ENCODE results near the gene NHERF2. TPM values are rescaled to one million over a fixed set of nuclear protein-coding genes. Genes with fewer than 3 reads are reported as not detected.
A peak's percentile ranks its signal among the peaks of the same experiment; 100 is the strongest.

Gene NHERF2
- total and polyA plus RNA-seq, 2 experiments from 2014 or later: 12.0 to 16.5 TPM

DNA sequence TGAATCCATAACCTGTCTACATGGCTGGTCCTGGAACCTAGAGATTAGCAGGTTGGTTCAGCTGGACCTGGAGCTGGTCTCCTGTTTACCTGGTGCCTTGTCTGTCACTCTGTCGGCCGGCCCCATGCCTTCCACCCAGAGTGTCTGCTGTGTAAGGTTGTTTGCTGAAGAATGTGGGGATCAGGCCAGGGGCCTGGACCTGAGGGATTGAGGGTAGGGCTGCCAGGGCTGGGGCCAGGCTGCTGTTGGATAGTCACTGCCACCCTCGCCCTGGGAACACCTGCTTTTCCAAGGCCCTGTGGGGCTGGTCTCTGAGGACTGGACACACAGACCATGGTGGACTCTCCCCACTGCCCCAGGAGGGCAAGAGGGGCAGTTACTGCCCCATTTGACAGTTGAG, 1.4 kb downstream of the NHERF2 start:
- H3K9me2 ChIP-seq (ENCODE audit: insufficient read depth): no peaks in the 10 kb centered on the region
- H3K9me3 Mint-ChIP-seq: no peaks in the 10 kb centered on the region
- no peaks in the 10 kb centered on the region for H3K36me3 ChIP-seq (ENCODE audit: insufficient read depth)
- H3K27ac ChIP-seq (ENCODE audit: low read depth): no peak overlapping the region
- peaks cover 5% of the 10 kb centered on the region; the same call in 1 of the 2 replicates for H3F3A ChIP-seq (replicated peaks; ENCODE audit: low read depth)
- H3K4me3 Mint-ChIP-seq: peak overlapping the region; percentile 81; the same call in 2 of the 3 replicates
- H3K27me3 Mint-ChIP-seq (ENCODE audit: insufficient read depth, low read depth, poor library complexity): peaks cover 9% of the 10 kb centered on the region
- ATAC-seq (no peak), DNase-seq (ENCODE audit: low spot score) (no peak)
- no peaks in the 10 kb centered on the region for H4K20me1 ChIP-seq (replicated peaks; ENCODE audit: insufficient read depth)
- peaks cover 36% of the 10 kb centered on the region for H3K27me3 ChIP-seq (ENCODE audit: insufficient read depth)
- no peak overlapping the region for H2AFZ ChIP-seq
- H3K79me2 ChIP-seq (replicated peaks; ENCODE audit: insufficient read depth): no peaks in the 10 kb centered on the region
- TF ChIP-seq EZH2 (IDR thresholded peaks at IDR 0.05; ENCODE audit: low read depth, unreplicated experiment) (no peak), JUNB (IDR thresholded peaks at IDR 0.05; ENCODE audit: unreplicated experiment) (no peak), EZH2phosphoT487 (IDR thresholded peaks at IDR 0.05; ENCODE audit: unreplicated experiment) (no peak), ZNF114 (CRISPR knock-in tag; IDR thresholded peaks at IDR 0.05) (no peak), STAT1 (IDR thresholded peaks at IDR 0.05; ENCODE audit: unreplicated experiment) (no peak)
- TF ChIP-seq, protein P1, sequence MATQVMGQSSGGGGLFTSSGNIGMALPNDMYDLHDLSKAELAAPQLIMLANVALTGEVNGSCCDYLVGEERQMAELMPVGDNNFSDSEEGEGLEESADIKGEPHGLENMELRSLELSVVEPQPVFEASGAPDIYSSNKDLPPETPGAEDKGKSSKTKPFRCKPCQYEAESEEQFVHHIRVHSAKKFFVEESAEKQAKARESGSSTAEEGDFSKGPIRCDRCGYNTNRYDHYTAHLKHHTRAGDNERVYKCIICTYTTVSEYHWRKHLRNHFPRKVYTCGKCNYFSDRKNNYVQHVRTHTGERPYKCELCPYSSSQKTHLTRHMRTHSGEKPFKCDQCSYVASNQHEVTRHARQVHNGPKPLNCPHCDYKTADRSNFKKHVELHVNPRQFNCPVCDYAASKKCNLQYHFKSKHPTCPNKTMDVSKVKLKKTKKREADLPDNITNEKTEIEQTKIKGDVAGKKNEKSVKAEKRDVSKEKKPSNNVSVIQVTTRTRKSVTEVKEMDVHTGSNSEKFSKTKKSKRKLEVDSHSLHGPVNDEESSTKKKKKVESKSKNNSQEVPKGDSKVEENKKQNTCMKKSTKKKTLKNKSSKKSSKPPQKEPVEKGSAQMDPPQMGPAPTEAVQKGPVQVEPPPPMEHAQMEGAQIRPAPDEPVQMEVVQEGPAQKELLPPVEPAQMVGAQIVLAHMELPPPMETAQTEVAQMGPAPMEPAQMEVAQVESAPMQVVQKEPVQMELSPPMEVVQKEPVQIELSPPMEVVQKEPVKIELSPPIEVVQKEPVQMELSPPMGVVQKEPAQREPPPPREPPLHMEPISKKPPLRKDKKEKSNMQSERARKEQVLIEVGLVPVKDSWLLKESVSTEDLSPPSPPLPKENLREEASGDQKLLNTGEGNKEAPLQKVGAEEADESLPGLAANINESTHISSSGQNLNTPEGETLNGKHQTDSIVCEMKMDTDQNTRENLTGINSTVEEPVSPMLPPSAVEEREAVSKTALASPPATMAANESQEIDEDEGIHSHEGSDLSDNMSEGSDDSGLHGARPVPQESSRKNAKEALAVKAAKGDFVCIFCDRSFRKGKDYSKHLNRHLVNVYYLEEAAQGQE (IDR thresholded peaks at IDR 0.05; ENCODE audit: unreplicated experiment): no peak
- H3K4me3 ChIP-seq: no peak overlapping the region; the same call in 1 of the 2 replicates
- H3K4me1 Mint-ChIP-seq: peaks cover 9% of the 10 kb centered on the region
- H3K4me2 ChIP-seq: no peak overlapping the region
- no peaks in the 10 kb centered on the region for H3K36me3 Mint-ChIP-seq (ENCODE audit: low read depth)
- no peaks in the 10 kb centered on the region; the same call in 1 of the 2 replicates for H3K4me1 ChIP-seq (ENCODE audit: insufficient read depth)
- H3K27ac Mint-ChIP-seq: no peak overlapping the region

DNA sequence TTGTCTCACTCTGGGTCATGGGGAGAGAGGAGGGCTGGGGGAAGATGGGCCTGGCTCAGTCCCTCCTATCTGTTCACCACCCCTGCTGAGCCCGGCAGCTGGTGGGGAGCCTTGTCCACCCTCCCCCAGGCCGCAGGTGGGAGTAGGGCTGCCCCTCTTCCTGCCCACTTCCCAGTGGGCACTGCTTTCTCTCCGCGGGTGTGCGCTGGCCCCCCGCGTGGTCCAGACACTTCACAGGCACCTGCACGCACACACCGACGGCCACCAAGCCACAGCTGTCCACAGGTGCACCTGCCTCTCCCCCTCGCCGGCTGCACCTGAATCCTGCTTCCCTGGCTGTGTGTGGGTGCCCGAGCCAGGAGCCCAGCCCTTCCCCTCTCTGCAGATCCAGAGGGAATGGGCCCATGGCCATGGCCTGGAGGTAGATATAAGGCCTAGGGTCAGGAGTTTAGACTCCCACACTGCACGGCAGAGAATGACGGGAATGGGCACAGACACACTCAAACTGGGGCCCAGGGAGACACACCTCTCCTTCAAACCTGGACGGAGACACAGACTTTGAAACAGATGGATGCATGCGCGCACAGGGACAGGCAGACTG, 2.0 kb downstream of the NHERF2 start:
- no peak overlapping the region for H3K4me2 ChIP-seq
- H3K27ac Mint-ChIP-seq: no peak overlapping the region
- H3K27me3 ChIP-seq (ENCODE audit: insufficient read depth): peaks cover 36% of the 10 kb centered on the region
- TF ChIP-seq NANOG (IDR thresholded peaks at IDR 0.05; ENCODE audit: borderline replicate concordance) (no peak), ZNF331 (CRISPR knock-in tag; IDR thresholded peaks at IDR 0.05; ENCODE audit: low read depth) (no peak), EZH2 (IDR thresholded peaks at IDR 0.05; ENCODE audit: low read depth, unreplicated experiment) (no peak), STAT1 (IDR thresholded peaks at IDR 0.05; ENCODE audit: unreplicated experiment) (no peak), JUNB (IDR thresholded peaks at IDR 0.05; ENCODE audit: unreplicated experiment) (no peak), POLR2AphosphoS5 (IDR thresholded peaks at IDR 0.05; ENCODE audit: low read depth) (no peak), EZH2phosphoT487 (IDR thresholded peaks at IDR 0.05; ENCODE audit: unreplicated experiment) (no peak), ZNF114 (CRISPR knock-in tag; IDR thresholded peaks at IDR 0.05) (no peak), CREB1 (CRISPR knock-in tag; IDR thresholded peaks at IDR 0.05; ENCODE audit: low read depth) (no peak)
- TF ChIP-seq, protein P1 (IDR thresholded peaks at IDR 0.05; ENCODE audit: unreplicated experiment): no peak
- TF ChIP-seq, protein P2, sequence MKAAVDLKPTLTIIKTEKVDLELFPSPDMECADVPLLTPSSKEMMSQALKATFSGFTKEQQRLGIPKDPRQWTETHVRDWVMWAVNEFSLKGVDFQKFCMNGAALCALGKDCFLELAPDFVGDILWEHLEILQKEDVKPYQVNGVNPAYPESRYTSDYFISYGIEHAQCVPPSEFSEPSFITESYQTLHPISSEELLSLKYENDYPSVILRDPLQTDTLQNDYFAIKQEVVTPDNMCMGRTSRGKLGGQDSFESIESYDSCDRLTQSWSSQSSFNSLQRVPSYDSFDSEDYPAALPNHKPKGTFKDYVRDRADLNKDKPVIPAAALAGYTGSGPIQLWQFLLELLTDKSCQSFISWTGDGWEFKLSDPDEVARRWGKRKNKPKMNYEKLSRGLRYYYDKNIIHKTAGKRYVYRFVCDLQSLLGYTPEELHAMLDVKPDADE (IDR thresholded peaks at IDR 0.05): no peak
- TF ChIP-seq, protein P3, sequence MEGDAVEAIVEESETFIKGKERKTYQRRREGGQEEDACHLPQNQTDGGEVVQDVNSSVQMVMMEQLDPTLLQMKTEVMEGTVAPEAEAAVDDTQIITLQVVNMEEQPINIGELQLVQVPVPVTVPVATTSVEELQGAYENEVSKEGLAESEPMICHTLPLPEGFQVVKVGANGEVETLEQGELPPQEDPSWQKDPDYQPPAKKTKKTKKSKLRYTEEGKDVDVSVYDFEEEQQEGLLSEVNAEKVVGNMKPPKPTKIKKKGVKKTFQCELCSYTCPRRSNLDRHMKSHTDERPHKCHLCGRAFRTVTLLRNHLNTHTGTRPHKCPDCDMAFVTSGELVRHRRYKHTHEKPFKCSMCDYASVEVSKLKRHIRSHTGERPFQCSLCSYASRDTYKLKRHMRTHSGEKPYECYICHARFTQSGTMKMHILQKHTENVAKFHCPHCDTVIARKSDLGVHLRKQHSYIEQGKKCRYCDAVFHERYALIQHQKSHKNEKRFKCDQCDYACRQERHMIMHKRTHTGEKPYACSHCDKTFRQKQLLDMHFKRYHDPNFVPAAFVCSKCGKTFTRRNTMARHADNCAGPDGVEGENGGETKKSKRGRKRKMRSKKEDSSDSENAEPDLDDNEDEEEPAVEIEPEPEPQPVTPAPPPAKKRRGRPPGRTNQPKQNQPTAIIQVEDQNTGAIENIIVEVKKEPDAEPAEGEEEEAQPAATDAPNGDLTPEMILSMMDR (conservative IDR thresholded peaks at IDR 0.05; ENCODE audit: low read depth in 2 of 2): no peak

More for the DNA sequence above, 2.0 kb downstream of the NHERF2 start:
- Histone ChIP-seq H3K9me2 (ENCODE audit: insufficient read depth) (no peaks in the 10 kb centered on the region), H3K27ac (ENCODE audit: low read depth) (no peak overlapping the region), H3F3A (replicated peaks; ENCODE audit: low read depth) (peaks cover under 1% of the 10 kb centered on the region; the same call in 1 of the 2 replicates), H3K4me3 (no peak overlapping the region), H2AFZ (no peak overlapping the region), H3K79me2 (replicated peaks; ENCODE audit: insufficient read depth) (no peaks in the 10 kb centered on the region), H3K4me1 (ENCODE audit: insufficient read depth) (no peaks in the 10 kb centered on the region; the same call in 1 of the 2 replicates), H3K36me3 (ENCODE audit: insufficient read depth) (no peaks in the 10 kb centered on the region), H4K20me1 (replicated peaks; ENCODE audit: insufficient read depth) (no peaks in the 10 kb centered on the region)
- no peaks in the 10 kb centered on the region for H3K9me3 Mint-ChIP-seq
- peaks cover 9% of the 10 kb centered on the region for H3K4me1 Mint-ChIP-seq
- DNase-seq (ENCODE audit: low spot score) (no peak), ATAC-seq (no peak)
- H3K27me3 Mint-ChIP-seq (ENCODE audit: insufficient read depth, low read depth, poor library complexity): peaks cover 9% of the 10 kb centered on the region
- no peaks in the 10 kb centered on the region for H3K36me3 Mint-ChIP-seq (ENCODE audit: low read depth)
- no peak overlapping the region for H3K4me3 Mint-ChIP-seq
